Measurements from ENCODE around the gene THUMPD3. TPM values are rescaled to one million over a fixed set of nuclear protein-coding genes. Genes with fewer than 3 reads are reported as not detected.

THUMPD3 gene
- total and polyA plus RNA-seq, 2 of the 4 experiments (the other 2 are of a cell fraction) = 28.2 to 43.9 TPM

DNA sequence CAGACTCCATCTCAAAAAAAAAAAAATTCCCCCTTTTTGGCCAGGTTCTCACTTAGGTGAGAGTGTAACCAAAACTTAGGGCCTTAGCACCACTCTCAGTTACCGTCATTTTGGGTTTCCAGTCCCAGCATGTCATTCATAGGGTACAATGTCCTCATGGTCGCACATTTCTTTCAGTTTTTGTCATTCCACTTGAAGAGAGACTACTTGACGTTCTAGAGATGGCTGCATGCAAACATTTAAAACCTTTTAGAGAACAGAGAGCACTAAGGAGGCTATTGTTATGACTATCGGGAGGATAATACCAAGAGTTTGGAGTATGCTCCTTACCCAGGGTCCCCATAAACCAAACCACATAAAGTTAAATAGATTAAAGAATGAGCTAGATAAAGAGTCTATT, 37.9 kb upstream of the THUMPD3 start:
- Histone ChIP-seq H4K20me1 (ENCODE audit: insufficient read depth, low read length) (no peaks in the 10 kb centered on the region), H2BK20ac (ENCODE audit: low read depth, low read length) (no peak overlapping the region), H3K14ac (replicated peaks; ENCODE audit: low read depth, low read length) (no peak overlapping the region), H2AK5ac (ENCODE audit: low read depth, low read length) (no peak overlapping the region), H3K9me3 (ENCODE audit: control insufficient read depth, insufficient read depth, low read length) (peaks cover 2% of the 10 kb centered on the region; the same call in 1 of the 2 replicates), H3K18ac (ENCODE audit: low read depth, low read length) (no peak overlapping the region), H3K36me3 (ENCODE audit: control insufficient read depth, insufficient read depth, low read length) (no peaks in the 10 kb centered on the region), H3K9ac (ENCODE audit: low read depth, low read length) (no peak overlapping the region), H2BK120ac (ENCODE audit: low read depth, low read length) (no peak overlapping the region), H4K91ac (ENCODE audit: insufficient read depth, low read depth, low read length) (no peak overlapping the region), H4K5ac (ENCODE audit: low read depth, low read length) (no peak overlapping the region), H4K8ac (ENCODE audit: low read depth in 2 of 2, low read length in 2 of 2) (no peak overlapping the region), H2AK9ac (replicated peaks; ENCODE audit: low read depth, low read length, poor library complexity) (no peak overlapping the region), H3K79me1 (ENCODE audit: low read depth in 1 of 2, low read length in 2 of 2) (no peaks in the 10 kb centered on the region), H3K4me1 (ENCODE audit: control insufficient read depth, insufficient read depth, low read length) (no peaks in the 10 kb centered on the region), H3K9me1 (ENCODE audit: insufficient read depth, low read length) (no peaks in the 10 kb centered on the region), H3K23ac (ENCODE audit: low read depth, low read length) (no peak overlapping the region), H3K27me3 (ENCODE audit: control insufficient read depth, insufficient read depth, low read length) (no peaks in the 10 kb centered on the region), H3K4ac (ENCODE audit: low read depth, low read length) (no peak overlapping the region), H3K56ac (ENCODE audit: extremely low read depth, insufficient read depth, low read length) (no peak overlapping the region), H2BK15ac (ENCODE audit: low read depth, low read length) (no peak overlapping the region), H2AFZ (replicated peaks; ENCODE audit: low read length, poor library complexity) (no peak overlapping the region), H3K4me3 (ENCODE audit: insufficient read depth, low read depth, low read length) (no peak overlapping the region), H3K27ac (ENCODE audit: insufficient read depth, low read length) (no peak overlapping the region), H2BK5ac (ENCODE audit: low read depth, low read length, poor library complexity, severe bottlenecking) (no peak overlapping the region), H3K4me2 (ENCODE audit: low read depth, low read length) (no peak overlapping the region)
- ATAC-seq (ENCODE audit: low read depth) (no peak), DNase-seq (no peak)
- CTCF ChIA-PET = no interaction called here
- dilution Hi-C loops (cut with HindIII; ENCODE audit: low sequenced_read_pairs, unreplicated experiment) = no loop called here
- WGBS, 2 experiments (ENCODE audit: extremely low coverage in 2 of 2, insufficient read length in 1 of 2) = 80% methylated on average over 2 of the region's 4 CpGs; no CpG with 5 or more reads in 1 of the 2 experiments
- TF ChIP-seq BHLHE40 (IDR thresholded peaks at IDR 0.05; ENCODE audit: low read depth, low read length) (no peak), CEBPB (IDR thresholded peaks at IDR 0.05; ENCODE audit: low read depth, low read length) (no peak), RCOR1 (IDR thresholded peaks at IDR 0.05; ENCODE audit: insufficient replicate concordance, low read length) (no peak), CHD1 (IDR thresholded peaks at IDR 0.05; ENCODE audit: low read depth, low read length) (no peak), POLR2A (IDR thresholded peaks at IDR 0.05; ENCODE audit: low read depth, low read length) (no peak), MAZ (IDR thresholded peaks at IDR 0.05; ENCODE audit: borderline replicate concordance, low read depth, low read length) (no peak), MAFK (IDR thresholded peaks at IDR 0.05; ENCODE audit: low read depth, low read length) (no peak), SMC3 (IDR thresholded peaks at IDR 0.05; ENCODE audit: low read depth, low read length) (no peak), RFX5 (IDR thresholded peaks at IDR 0.05; ENCODE audit: low read depth, low read length) (no peak), MXI1 (IDR thresholded peaks at IDR 0.05; ENCODE audit: borderline replicate concordance, low read depth, low read length) (no peak), FOS (IDR thresholded peaks at IDR 0.05; ENCODE audit: low read depth, low read length) (no peak), RAD21 (IDR thresholded peaks at IDR 0.05; ENCODE audit: low read length) (no peak), NFE2L2 (IDR thresholded peaks at IDR 0.05; ENCODE audit: low read depth, low read length) (no peak)
- TF ChIP-seq, protein P1, sequence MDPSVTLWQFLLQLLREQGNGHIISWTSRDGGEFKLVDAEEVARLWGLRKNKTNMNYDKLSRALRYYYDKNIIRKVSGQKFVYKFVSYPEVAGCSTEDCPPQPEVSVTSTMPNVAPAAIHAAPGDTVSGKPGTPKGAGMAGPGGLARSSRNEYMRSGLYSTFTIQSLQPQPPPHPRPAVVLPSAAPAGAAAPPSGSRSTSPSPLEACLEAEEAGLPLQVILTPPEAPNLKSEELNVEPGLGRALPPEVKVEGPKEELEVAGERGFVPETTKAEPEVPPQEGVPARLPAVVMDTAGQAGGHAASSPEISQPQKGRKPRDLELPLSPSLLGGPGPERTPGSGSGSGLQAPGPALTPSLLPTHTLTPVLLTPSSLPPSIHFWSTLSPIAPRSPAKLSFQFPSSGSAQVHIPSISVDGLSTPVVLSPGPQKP (IDR thresholded peaks at IDR 0.05; ENCODE audit: borderline replicate concordance, low read depth, low read length) = no peak
- TF ChIP-seq, protein P2, sequence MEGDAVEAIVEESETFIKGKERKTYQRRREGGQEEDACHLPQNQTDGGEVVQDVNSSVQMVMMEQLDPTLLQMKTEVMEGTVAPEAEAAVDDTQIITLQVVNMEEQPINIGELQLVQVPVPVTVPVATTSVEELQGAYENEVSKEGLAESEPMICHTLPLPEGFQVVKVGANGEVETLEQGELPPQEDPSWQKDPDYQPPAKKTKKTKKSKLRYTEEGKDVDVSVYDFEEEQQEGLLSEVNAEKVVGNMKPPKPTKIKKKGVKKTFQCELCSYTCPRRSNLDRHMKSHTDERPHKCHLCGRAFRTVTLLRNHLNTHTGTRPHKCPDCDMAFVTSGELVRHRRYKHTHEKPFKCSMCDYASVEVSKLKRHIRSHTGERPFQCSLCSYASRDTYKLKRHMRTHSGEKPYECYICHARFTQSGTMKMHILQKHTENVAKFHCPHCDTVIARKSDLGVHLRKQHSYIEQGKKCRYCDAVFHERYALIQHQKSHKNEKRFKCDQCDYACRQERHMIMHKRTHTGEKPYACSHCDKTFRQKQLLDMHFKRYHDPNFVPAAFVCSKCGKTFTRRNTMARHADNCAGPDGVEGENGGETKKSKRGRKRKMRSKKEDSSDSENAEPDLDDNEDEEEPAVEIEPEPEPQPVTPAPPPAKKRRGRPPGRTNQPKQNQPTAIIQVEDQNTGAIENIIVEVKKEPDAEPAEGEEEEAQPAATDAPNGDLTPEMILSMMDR (conservative IDR thresholded peaks at IDR 0.05; ENCODE audit: low read depth, low read length) = no peak
- TF ChIP-seq, protein P3, sequence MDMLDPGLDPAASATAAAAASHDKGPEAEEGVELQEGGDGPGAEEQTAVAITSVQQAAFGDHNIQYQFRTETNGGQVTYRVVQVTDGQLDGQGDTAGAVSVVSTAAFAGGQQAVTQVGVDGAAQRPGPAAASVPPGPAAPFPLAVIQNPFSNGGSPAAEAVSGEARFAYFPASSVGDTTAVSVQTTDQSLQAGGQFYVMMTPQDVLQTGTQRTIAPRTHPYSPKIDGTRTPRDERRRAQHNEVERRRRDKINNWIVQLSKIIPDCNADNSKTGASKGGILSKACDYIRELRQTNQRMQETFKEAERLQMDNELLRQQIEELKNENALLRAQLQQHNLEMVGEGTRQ (IDR thresholded peaks at IDR 0.05; ENCODE audit: low read depth, low read length) = no peak
- in situ Hi-C loops (cut with MboI; ENCODE audit: low sequenced_read_pairs) = loop anchor here (25.0 kb wide), 2 partner anchors 538 to 863 kb away; no protein-coding TSS in a partner anchor
- no TSS peak for BruUV-seq (replicated peaks)
- POLR2A ChIA-PET (ENCODE audit: unreplicated experiment) = no interaction called here
- intact Hi-C loops (cut with micrococcal nuclease) = no loop called here

Data from IMR-90 (cell line).